Gastrocnemius medialis (tissue), 4 donors: ENCODE results near the gene SPIB. TPM values are rescaled to one million over a fixed set of nuclear protein-coding genes. Genes with fewer than 3 reads are reported as not detected.

Experiments used
- ATAC-seq, 2 donors: fragments of 150-250 bp; one replicate each; pipeline ENCODE4 v1.9.1; 2016
- DNase-seq, 2 donors: peaks; one replicate each; pipeline ENCODE4 v3.0.0-alpha.2; 2019
- H3K27ac ChIP-seq, 4 donors: fragments of 200-600 bp; sonication (generic); 1 replicate in 1 of 4; 2 replicates in 3 of 4; pipeline ENCODE4 v1.5.1; 2016 to 2018; ENCODE audit warnings: mild to moderate bottlenecking in 2 of 4, moderate library complexity in 1 of 4
- H3K27me3 ChIP-seq, 3 donors: fragments of 200-600 bp; sonication (generic) in 2 of 3; 1 replicate in 1 of 3; 2 replicates in 2 of 3; pipeline versions ENCODE4 v1.5.1 to v1.6.0; 2016 to 2019; ENCODE audit warnings: mild to moderate bottlenecking in 1 of 3, moderate library complexity in 1 of 3
- H3K36me3 ChIP-seq, 2 donors: fragments of 200-600 bp; sonication (generic) in 1 of 2; one replicate each; pipeline ENCODE4 v1.5.1; 2017 to 2018
- H3K4me1 ChIP-seq, 2 donors: fragments of 200-600 bp; sonication (generic) in 1 of 2; one replicate each; pipeline ENCODE4 v1.5.1; 2016 to 2017; ENCODE audit warnings: mild to moderate bottlenecking in 2 of 2
- H3K4me3 ChIP-seq, 4 donors: fragments of 200-600 bp; sonication (generic) in 3 of 4; 1 replicate in 1 of 4; 2 replicates in 3 of 4; pipeline ENCODE4 v1.5.1; 2016 to 2019; ENCODE audit warnings: mild to moderate bottlenecking in 2 of 4
- H3K9me3 ChIP-seq, 3 donors: fragments of 200-600 bp; sonication (generic) in 2 of 3; 1 replicate in 1 of 3; 2 replicates in 2 of 3; pipeline ENCODE4 v1.5.1; 2016 to 2019
- CTCF ChIP-seq, 5 experiments: fragments of 450-650 bp in 3 of 5; fragments of 200-600 bp in 2 of 5; sonication (generic) in 2 of 5; IDR thresholded peaks in 4 of 5; conservative IDR thresholded peaks in 1 of 5; 1 replicate in 4 of 5; 2 replicates in 1 of 5; pipeline ENCODE4 v1.5.1; 2016 to 2019; ENCODE audit warnings: antibody characterized with exemption in 5 of 5, mild to moderate bottlenecking in 3 of 5, moderate library complexity in 3 of 5
- POLR2A ChIP-seq, 2 donors: fragments of 450-650 bp; IDR thresholded peaks; one replicate each; pipeline ENCODE4 v1.6.1; 2017; ENCODE audit warnings: antibody characterized with exemption in 2 of 2, mild to moderate bottlenecking in 2 of 2, moderate library complexity in 2 of 2
- in situ Hi-C, 4 donors: fragments of 200-750 bp; cut with MboI; loops; one replicate each; pipeline versions ENCODE4 v1.15.0 to v1.8.0; 2017; ENCODE audit warnings: low sequenced_read_pairs in 4 of 4
- intact Hi-C: fragments of 100-400 bp; cut with DNase I; formaldehyde crosslinking; loops from one replicate; pipeline ENCODE4 v1.15.1; 2023; ENCODE audit warnings: low total_unique reads
- total RNA-seq, 4 donors: library from RNA; depleted of rRNA; stranded (reverse); fragments of >200 nt; gene quantifications; one replicate each; pipeline versions ENCODE4 v1.1.0 to v1.2.3, GENCODE V29; 2016

SPIB gene
- total RNA-seq, 4 donors from 2014 or later, result 0.15 TPM; not detected in 3

GRCh38 chr19:50431343-50432220, 12.8 kb downstream of the SPIB start:
- in situ Hi-C loops (no loop called here), intact Hi-C loops (loop anchor here (2.0 to 10.0 kb wide), 2 partner anchors 35 to 373 kb away; no protein-coding TSS in a partner anchor)
- peak; percentile 73 to 81 for DNase-seq
- peak overlapping the region; percentile 66 to 94 (median 78) for H3K4me3 ChIP-seq
- no peaks in the 10 kb centered on the region for H3K36me3 ChIP-seq
- H3K27ac ChIP-seq, result peak overlapping the region; percentile 85 to 94 (median 88)
- no peaks in the 10 kb centered on the region for H3K9me3 ChIP-seq
- no peak for TF ChIP-seq CTCF (IDR thresholded peaks at IDR 0.05 in 4 of 5, conservative IDR thresholded peaks at IDR 0.05 in 1 of 5)
- peak; percentile 25 to 33 for TF ChIP-seq POLR2A (IDR thresholded peaks at IDR 0.05)
- peaks cover 4 to 14% (median 10%) of the 10 kb centered on the region in 3 donors for H3K27me3 ChIP-seq
- peaks cover 12 to 22% of the 10 kb centered on the region in 2 donors for H3K4me1 ChIP-seq
- peak; percentile 77 to 88 for ATAC-seq

GRCh38 chr19:50432221-50433028, 13.7 kb downstream of the SPIB start, which contains the start of gene MYBPC2:
MYBPC2 (plus strand) TSS chr19:50432892; CDS start chr19:50432954, 62 bp downstream.
- in situ Hi-C loops (no loop called here), intact Hi-C loops (loop anchor here (2.0 to 10.0 kb wide), 2 partner anchors 34 to 372 kb away; no protein-coding TSS in a partner anchor)
- Histone ChIP-seq H3K9me3 (no peaks in the 10 kb centered on the region), H3K27me3 (peaks cover 4 to 14% (median 10%) of the 10 kb centered on the region in 3 donors), H3K4me3 (peak within 1 kb of the TSS; percentile 66 to 94 (median 78)), H3K36me3 (no peaks in the 10 kb centered on the region), H3K4me1 (peaks cover 12 to 22% of the 10 kb centered on the region in 2 donors), H3K27ac (peak within 1 kb of the TSS; percentile 85 to 94 (median 88))
- DNase-seq (peak in 1 of 2 donors; percentile 68), ATAC-seq (peak; percentile 43 to 48)
- TF ChIP-seq POLR2A (IDR thresholded peaks at IDR 0.05), result no peak
- TF ChIP-seq CTCF (IDR thresholded peaks at IDR 0.05 in 4 of 5, conservative IDR thresholded peaks at IDR 0.05 in 1 of 5), result no peak

GRCh38 chr19:50433201-50434180, 14.8 kb downstream of the SPIB start:
- intact Hi-C loops (loop anchor here (2.0 to 10.0 kb wide), 2 partner anchors 33 to 371 kb away; no protein-coding TSS in a partner anchor), in situ Hi-C loops (no loop called here)
- peaks cover 4 to 14% (median 10%) of the 10 kb centered on the region in 3 donors for H3K27me3 ChIP-seq
- peak overlapping the region; percentile 24 to 79 (median 72) for H3K4me3 ChIP-seq
- H3K4me1 ChIP-seq, result peaks cover 12 to 17% of the 10 kb centered on the region in 2 donors
- H3K36me3 ChIP-seq, result no peaks in the 10 kb centered on the region
- TF ChIP-seq POLR2A (IDR thresholded peaks at IDR 0.05), result no peak
- no peaks in the 10 kb centered on the region for H3K9me3 ChIP-seq
- DNase-seq, result no peak
- peak overlapping the region; percentile 85 to 94 (median 88) for H3K27ac ChIP-seq
- no peak for ATAC-seq

- in situ Hi-C loops (no loop called here), intact Hi-C loops (loop anchor here (10.0 kb wide), 1 partner anchor 370 kb away; no protein-coding TSS in a partner anchor)
- DNase-seq (peak; percentile 20 to 76), ATAC-seq (peak in 1 of 2 donors; percentile 53)
- peak overlapping the region in 1 of 4 donors; percentile 66 for H3K4me3 ChIP-seq
- TF ChIP-seq POLR2A (IDR thresholded peaks at IDR 0.05), result no peak
- TF ChIP-seq CTCF (IDR thresholded peaks at IDR 0.05 in 4 of 5, conservative IDR thresholded peaks at IDR 0.05 in 1 of 5), result no peak
- peaks cover 12 to 14% of the 10 kb centered on the region in 2 donors for H3K4me1 ChIP-seq
- no peaks in the 10 kb centered on the region for H3K36me3 ChIP-seq
- H3K27ac ChIP-seq, result peak overlapping the region in 3 of 4 donors; percentile 85 to 94 (median 89)
- no peaks in the 10 kb centered on the region for H3K9me3 ChIP-seq
- peaks cover 4 to 14% (median 10%) of the 10 kb centered on the region in 3 donors for H3K27me3 ChIP-seq
Observed at GRCh38 chr19:50434525-50434924, 15.8 kb downstream of the SPIB start.
